H9 (cell line): ENCODE results near the gene CXorf65. TPM values are rescaled to one million over a fixed set of nuclear protein-coding genes. Genes with fewer than 3 reads are reported as not detected.

Experiments
- DNase-seq: peaks from one replicate; pipeline ENCODE4 v3.0.0-alpha.2; 2017
- H2AFZ ChIP-seq: one replicate; pipeline ENCODE4 v1.6.1; 2013; ENCODE audit warnings: mild to moderate bottlenecking, low read length, control low read depth, moderate library complexity
- H2AK5ac ChIP-seq: 2 replicates; pipeline ENCODE4 v1.6.1; 2013; ENCODE audit warnings: low read length, control low read depth, mixed read lengths; ENCODE audit not compliant: insufficient read length
- H2BK120ac ChIP-seq: one replicate; pipeline ENCODE4 v1.6.1; 2013; ENCODE audit warnings: low read depth, mild to moderate bottlenecking, low read length, control low read depth, inconsistent platforms; ENCODE audit not compliant: poor library complexity, severe bottlenecking
- H2BK12ac ChIP-seq: 2 replicates; pipeline ENCODE4 v1.6.1; 2013; ENCODE audit warnings: low read length, control low read depth, mixed read lengths, low read depth; ENCODE audit not compliant: insufficient read length
- H2BK15ac ChIP-seq: 2 replicates; pipeline ENCODE4 v1.6.1; 2013; ENCODE audit warnings: low read depth, low read length, control low read depth
- H2BK20ac ChIP-seq: one replicate; pipeline ENCODE4 v1.6.1; 2013; ENCODE audit warnings: low read depth, mild to moderate bottlenecking, low read length, control low read depth, inconsistent platforms; ENCODE audit not compliant: poor library complexity, severe bottlenecking
- H2BK5ac ChIP-seq: 2 replicates; pipeline ENCODE4 v1.6.1; 2013; ENCODE audit warnings: low read length, control low read depth, mixed read lengths; ENCODE audit not compliant: insufficient read length
- H3K14ac ChIP-seq: 2 replicates; pipeline ENCODE4 v1.6.1; 2013; ENCODE audit warnings: low read length, control low read depth; ENCODE audit not compliant: insufficient read depth
- H3K18ac ChIP-seq: 2 replicates; pipeline ENCODE4 v1.6.1; 2013; ENCODE audit warnings: low read depth, mild to moderate bottlenecking, mixed read lengths, low read length, control low read depth; ENCODE audit not compliant: insufficient read length
- H3K23ac ChIP-seq: 2 replicates; pipeline ENCODE4 v1.6.1; 2013; ENCODE audit warnings: low read length, control low read depth, mixed read lengths, low read depth; ENCODE audit not compliant: insufficient read length
- H3K23me2 ChIP-seq: 2 replicates; pipeline ENCODE4 v1.6.1; 2013; ENCODE audit warnings: low read depth, mild to moderate bottlenecking, mixed read lengths, low read length, control low read depth; ENCODE audit not compliant: insufficient read length, poor library complexity, severe bottlenecking
- H3K27ac ChIP-seq: 2 replicates; pipeline ENCODE4 v1.5.1; 2013; ENCODE audit warnings: low read length, control low read depth, mixed read lengths, low read depth; ENCODE audit not compliant: insufficient read length
- H3K27me3 ChIP-seq: 2 replicates; pipeline ENCODE4 v1.6.1; 2013; ENCODE audit warnings: low read length, control low read depth, inconsistent platforms; ENCODE audit not compliant: insufficient read depth
- H3K4ac ChIP-seq: 2 replicates; pipeline ENCODE4 v1.6.1; 2013; ENCODE audit warnings: low read depth, mild to moderate bottlenecking, control low read depth, inconsistent platforms, low read length, moderate library complexity
- H3K4me1 ChIP-seq: 2 replicates; pipeline ENCODE4 v1.6.1; 2013; ENCODE audit warnings: low read length, control low read depth, inconsistent platforms; ENCODE audit not compliant: insufficient read depth
- H3K4me2 ChIP-seq: 2 replicates; pipeline ENCODE4 v1.6.1; 2013; ENCODE audit warnings: low read length, control low read depth, mixed read lengths; ENCODE audit not compliant: insufficient read length, insufficient read depth
- H3K56ac ChIP-seq: 2 replicates; pipeline ENCODE4 v1.6.1; 2013; ENCODE audit warnings: low read depth, mild to moderate bottlenecking, mixed read lengths, low read length, control low read depth; ENCODE audit not compliant: insufficient read length
- H3K79me1 ChIP-seq: 2 replicates; pipeline ENCODE4 v1.6.1; 2013; ENCODE audit warnings: low read depth, mild to moderate bottlenecking, moderate library complexity, low read length, control low read depth, inconsistent platforms; ENCODE audit not compliant: insufficient read depth, poor library complexity, severe bottlenecking
- H3K79me2 ChIP-seq: 2 replicates; pipeline ENCODE4 v1.6.1; 2013; ENCODE audit warnings: low read length, control low read depth, inconsistent platforms; ENCODE audit not compliant: insufficient read depth
- H3K9ac ChIP-seq: 2 replicates; pipeline ENCODE4 v1.6.1; 2013; ENCODE audit warnings: low read length, control low read depth, mixed read lengths; ENCODE audit not compliant: insufficient read length; ENCODE audit errors: extremely low read depth
- H3K9me3 ChIP-seq: one replicate; pipeline ENCODE4 v1.6.1; 2013; ENCODE audit warnings: low read depth, low read length, inconsistent platforms; ENCODE audit not compliant: control insufficient read depth
- H3T11ph ChIP-seq: one replicate; pipeline ENCODE4 v1.6.1; 2013; ENCODE audit warnings: mild to moderate bottlenecking, low read length, control low read depth, inconsistent platforms
- H4K20me1 ChIP-seq: one replicate; pipeline ENCODE4 v1.6.1; 2013; ENCODE audit not compliant: control insufficient read depth, insufficient read length, insufficient read depth
- H4K5ac ChIP-seq: 2 replicates; pipeline ENCODE4 v1.6.1; 2013; ENCODE audit warnings: low read depth, mild to moderate bottlenecking, mixed read lengths, low read length, control low read depth; ENCODE audit not compliant: insufficient read length
- H4K8ac ChIP-seq: replicated peaks from 2 replicates; pipeline ENCODE4 v1.6.1; 2013; ENCODE audit warnings: low read length, control low read depth, mixed read lengths, low read depth; ENCODE audit not compliant: insufficient read length
- H4K91ac ChIP-seq: 2 replicates; pipeline ENCODE4 v1.6.1; 2013; ENCODE audit warnings: low read depth, mild to moderate bottlenecking, moderate library complexity, mixed read lengths, low read length, control low read depth; ENCODE audit not compliant: insufficient read length
- H3K27ac Mint-ChIP-seq, 3 experiments: 2 replicates in 2 of 3; 3 replicates in 1 of 3; pipeline ENCODE4 v1.8.0; 2020 to 2021; ENCODE audit warnings: mixed read lengths in 3 of 3, mild to moderate bottlenecking in 1 of 3, moderate library complexity in 1 of 3
- H3K27me3 Mint-ChIP-seq: 2 replicates; pipeline ENCODE4 v1.8.0; 2021; ENCODE audit warnings: low read depth, mild to moderate bottlenecking, moderate library complexity, mixed read lengths
- H3K36me3 Mint-ChIP-seq, 3 experiments: 2 replicates in 2 of 3; 3 replicates in 1 of 3; pipeline ENCODE4 v1.8.0; 2020 to 2021; ENCODE audit warnings: low read depth in 3 of 3, mixed read lengths in 3 of 3; ENCODE audit not compliant: insufficient read depth in 1 of 3
- H3K4me1 Mint-ChIP-seq, 2 experiments: 2 replicates each; pipeline ENCODE4 v1.8.0; 2020; ENCODE audit warnings: mixed read lengths in 2 of 2
- H3K4me3 Mint-ChIP-seq, 2 experiments: 2 replicates in 1 of 2; 3 replicates in 1 of 2; pipeline ENCODE4 v1.8.0; 2020 to 2021; ENCODE audit warnings: mild to moderate bottlenecking in 2 of 2, mixed read lengths in 2 of 2, moderate library complexity in 1 of 2
- H3K9me3 Mint-ChIP-seq, 2 experiments: 2 replicates in 1 of 2; 3 replicates in 1 of 2; pipeline ENCODE4 v1.8.0; 2020; ENCODE audit warnings: mild to moderate bottlenecking in 2 of 2, mixed read lengths in 2 of 2, moderate library complexity in 1 of 2
- WGBS: extraction: QIAGEN DNeasy Blood & Tissue Kit; methylation state at CpG from one replicate; pipeline ENCODE4 v1.1.7; 2013; ENCODE audit warnings: missing lambda C conversion rate, low lambda C conversion rate, mixed read lengths; ENCODE audit not compliant: insufficient read length; ENCODE audit errors: extremely low coverage; 5-methylcytosine and 5-hydroxymethylcytosine counted together
- total RNA-seq: library from RNA; stranded (reverse); gene quantifications from 2 replicates; pipeline ENCODE4 v1.2.1, GENCODE V29; 2021
- TF ChIP-seq, protein P1 (sequence below): fragments of 200-600 bp; sonication (generic); conservative IDR thresholded peaks from 3 replicates; pipeline ENCODE4 v1.8.0; 2021; ENCODE audit warnings: antibody characterized with exemption, mild to moderate bottlenecking

Gene CXorf65
- total RNA-seq, 1 experiment from 2014 or later: not detected

DNA sequence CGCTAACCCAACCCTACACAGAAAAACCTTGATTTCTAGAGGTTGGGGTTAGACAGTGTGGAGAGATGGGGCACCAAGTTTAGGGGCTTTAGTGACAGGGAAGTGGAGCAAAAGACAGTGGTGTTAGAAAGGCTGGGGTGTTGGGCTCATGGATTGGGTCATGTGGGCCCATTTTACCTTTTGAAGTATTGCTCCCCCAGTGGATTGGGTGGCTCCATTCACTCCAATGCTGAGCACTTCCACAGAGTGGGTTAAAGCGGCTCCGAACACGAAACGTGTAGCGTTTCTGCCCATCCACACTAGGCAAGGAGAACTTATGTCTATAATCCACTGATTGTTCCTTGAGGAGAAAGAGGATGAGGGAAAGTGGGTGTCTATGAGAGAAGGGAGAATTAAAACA is 2.5 kb upstream of the CXorf65 start:
- no peak overlapping the region for H4K5ac ChIP-seq
- peaks cover 75 to 80% of the 10 kb centered on the region in 2 experiments for H3K9me3 Mint-ChIP-seq
- H4K8ac ChIP-seq: no peak overlapping the region
- H3K79me1 ChIP-seq: no peaks in the 10 kb centered on the region
- no peak overlapping the region for H3K4me2 ChIP-seq
- H3K27me3 Mint-ChIP-seq: peaks cover 72% of the 10 kb centered on the region
- H2BK12ac ChIP-seq: no peak overlapping the region
- H2AK5ac ChIP-seq: no peak overlapping the region
- no peak overlapping the region for H2AFZ ChIP-seq
- no peaks in the 10 kb centered on the region for H4K20me1 ChIP-seq
- peaks cover 2 to 7% (median 5%) of the 10 kb centered on the region in 3 experiments; a peak in 3 of 7 replicates for H3K36me3 Mint-ChIP-seq
- H3K4me3 Mint-ChIP-seq: no peak overlapping the region
- H2BK5ac ChIP-seq: no peak overlapping the region
- H2BK20ac ChIP-seq: no peak overlapping the region
- no peaks in the 10 kb centered on the region for H3K79me2 ChIP-seq
- no peak overlapping the region for H3K18ac ChIP-seq
- H4K91ac ChIP-seq: no peak overlapping the region
- no peak overlapping the region for H3K4ac ChIP-seq
- no peak overlapping the region for H3K9ac ChIP-seq
- no peak overlapping the region for H3K27ac Mint-ChIP-seq
- H3K23ac ChIP-seq: no peak overlapping the region
- TF ChIP-seq, protein P1, sequence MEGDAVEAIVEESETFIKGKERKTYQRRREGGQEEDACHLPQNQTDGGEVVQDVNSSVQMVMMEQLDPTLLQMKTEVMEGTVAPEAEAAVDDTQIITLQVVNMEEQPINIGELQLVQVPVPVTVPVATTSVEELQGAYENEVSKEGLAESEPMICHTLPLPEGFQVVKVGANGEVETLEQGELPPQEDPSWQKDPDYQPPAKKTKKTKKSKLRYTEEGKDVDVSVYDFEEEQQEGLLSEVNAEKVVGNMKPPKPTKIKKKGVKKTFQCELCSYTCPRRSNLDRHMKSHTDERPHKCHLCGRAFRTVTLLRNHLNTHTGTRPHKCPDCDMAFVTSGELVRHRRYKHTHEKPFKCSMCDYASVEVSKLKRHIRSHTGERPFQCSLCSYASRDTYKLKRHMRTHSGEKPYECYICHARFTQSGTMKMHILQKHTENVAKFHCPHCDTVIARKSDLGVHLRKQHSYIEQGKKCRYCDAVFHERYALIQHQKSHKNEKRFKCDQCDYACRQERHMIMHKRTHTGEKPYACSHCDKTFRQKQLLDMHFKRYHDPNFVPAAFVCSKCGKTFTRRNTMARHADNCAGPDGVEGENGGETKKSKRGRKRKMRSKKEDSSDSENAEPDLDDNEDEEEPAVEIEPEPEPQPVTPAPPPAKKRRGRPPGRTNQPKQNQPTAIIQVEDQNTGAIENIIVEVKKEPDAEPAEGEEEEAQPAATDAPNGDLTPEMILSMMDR: no peak
- no peak overlapping the region for H3T11ph ChIP-seq
- no peak overlapping the region for H3K56ac ChIP-seq
- H3K9me3 ChIP-seq: peaks cover 27% of the 10 kb centered on the region
- H3K23me2 ChIP-seq: no peaks in the 10 kb centered on the region
- H2BK15ac ChIP-seq: no peak overlapping the region
- no CpG with 5 or more reads among the region's 6 CpGs for WGBS
- peaks cover 2% of the 10 kb centered on the region; the same call in 1 of the 2 replicates for H3K4me1 ChIP-seq
- no peak for DNase-seq
- H3K27me3 ChIP-seq: no peaks in the 10 kb centered on the region
- H3K27ac ChIP-seq: no peak overlapping the region
- no peak overlapping the region for H2BK120ac ChIP-seq
- H3K4me1 Mint-ChIP-seq: peaks cover 9 to 23% of the 10 kb centered on the region in 2 experiments
- no peak overlapping the region for H3K14ac ChIP-seq
